ENCODE data around the gene PITX3. TPM values are rescaled to one million over a fixed set of nuclear protein-coding genes. Genes with fewer than 3 reads are reported as not detected.

PITX3 gene
- total RNA-seq, 1 experiment from 2014 or later, result 1.9 TPM

- TF ChIP-seq, protein P1, sequence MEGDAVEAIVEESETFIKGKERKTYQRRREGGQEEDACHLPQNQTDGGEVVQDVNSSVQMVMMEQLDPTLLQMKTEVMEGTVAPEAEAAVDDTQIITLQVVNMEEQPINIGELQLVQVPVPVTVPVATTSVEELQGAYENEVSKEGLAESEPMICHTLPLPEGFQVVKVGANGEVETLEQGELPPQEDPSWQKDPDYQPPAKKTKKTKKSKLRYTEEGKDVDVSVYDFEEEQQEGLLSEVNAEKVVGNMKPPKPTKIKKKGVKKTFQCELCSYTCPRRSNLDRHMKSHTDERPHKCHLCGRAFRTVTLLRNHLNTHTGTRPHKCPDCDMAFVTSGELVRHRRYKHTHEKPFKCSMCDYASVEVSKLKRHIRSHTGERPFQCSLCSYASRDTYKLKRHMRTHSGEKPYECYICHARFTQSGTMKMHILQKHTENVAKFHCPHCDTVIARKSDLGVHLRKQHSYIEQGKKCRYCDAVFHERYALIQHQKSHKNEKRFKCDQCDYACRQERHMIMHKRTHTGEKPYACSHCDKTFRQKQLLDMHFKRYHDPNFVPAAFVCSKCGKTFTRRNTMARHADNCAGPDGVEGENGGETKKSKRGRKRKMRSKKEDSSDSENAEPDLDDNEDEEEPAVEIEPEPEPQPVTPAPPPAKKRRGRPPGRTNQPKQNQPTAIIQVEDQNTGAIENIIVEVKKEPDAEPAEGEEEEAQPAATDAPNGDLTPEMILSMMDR (IDR thresholded peaks at IDR 0.05 in 2 of 3, conservative IDR thresholded peaks at IDR 0.05 in 1 of 3; ENCODE audit: borderline replicate concordance in 1 of 3, insufficient read depth in 1 of 3, low read depth in 2 of 3, low read length in 2 of 3), result no peak
- TF ChIP-seq YY1 (IDR thresholded peaks at IDR 0.05; ENCODE audit: extremely low read depth, insufficient replicate concordance, low read depth, low read length), result no peak
- no peak for TF ChIP-seq POLR2A (IDR thresholded peaks at IDR 0.05; ENCODE audit: borderline replicate concordance, extremely low read depth, insufficient read depth, insufficient read length)
- TF ChIP-seq CEBPB (IDR thresholded peaks at IDR 0.05; ENCODE audit: low read depth), result no peak
These were observed 6.4 kb upstream of the PITX3 start (continued) for GRCh38 chr10:102247734-102248133.

- peaks cover 57% of the 10 kb centered on the region for H3K79me2 ChIP-seq (ENCODE audit: insufficient read depth, low read length)
- DNase-seq (ENCODE audit: low read depth, low spot score), result no peak
- H4K20me1 ChIP-seq (ENCODE audit: insufficient read depth), result peaks cover 11% of the 10 kb centered on the region; the same call in 1 of the 2 replicates
- intact Hi-C loops (cut with micrococcal nuclease), result no loop called here
- H3K4me1 ChIP-seq (ENCODE audit: control insufficient read depth in 1 of 2, insufficient read depth in 2 of 2, low read length in 2 of 2), result peaks cover 20 to 48% of the 10 kb centered on the region in 2 experiments
- peak overlapping the region; percentile 91 for H3K4me2 ChIP-seq (ENCODE audit: low read length)
- no peak for ATAC-seq
- peak overlapping the region; percentile 91 to 95 for H3K4me3 ChIP-seq (replicated peaks in 1 of 2; ENCODE audit: low read depth in 1 of 2, low read length in 2 of 2)
- H2AFZ ChIP-seq (ENCODE audit: low read depth, low read length, poor library complexity, severe bottlenecking), result no peak overlapping the region
- H3K9ac ChIP-seq (ENCODE audit: low read length), result peak overlapping the region; percentile 72
- TF ChIP-seq ZFX (IDR thresholded peaks at IDR 0.05) (no peak), TCF7L2 (IDR thresholded peaks at IDR 0.05; ENCODE audit: borderline replicate concordance, extremely low read depth, insufficient read depth, insufficient read length) (no peak), SP1 (IDR thresholded peaks at IDR 0.05; ENCODE audit: low read depth) (no peak), CEBPB (IDR thresholded peaks at IDR 0.05; ENCODE audit: low read depth) (no peak), REST (IDR thresholded peaks at IDR 0.05; ENCODE audit: low read depth) (no peak)
- TF ChIP-seq, protein P1 (IDR thresholded peaks at IDR 0.05 in 2 of 3, conservative IDR thresholded peaks at IDR 0.05 in 1 of 3; ENCODE audit: borderline replicate concordance in 1 of 3, insufficient read depth in 1 of 3, low read depth in 2 of 3, low read length in 2 of 3), result no peak
- TF ChIP-seq, protein P2, sequence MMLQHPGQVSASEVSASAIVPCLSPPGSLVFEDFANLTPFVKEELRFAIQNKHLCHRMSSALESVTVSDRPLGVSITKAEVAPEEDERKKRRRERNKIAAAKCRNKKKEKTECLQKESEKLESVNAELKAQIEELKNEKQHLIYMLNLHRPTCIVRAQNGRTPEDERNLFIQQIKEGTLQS (IDR thresholded peaks at IDR 0.05), result no peak
- POLR2A ChIA-PET, result interaction anchor here (1.3 kb wide), 1 partner anchor 35 kb away, joined by 3 read pairs; no protein-coding TSS in a partner anchor
- no peaks in the 10 kb centered on the region for H3K9me3 ChIP-seq (ENCODE audit: control insufficient read depth in 1 of 2, insufficient read depth in 1 of 2, low read depth in 1 of 2, low read length in 2 of 2)
- BruUV-seq (replicated peaks), result TSS peak; percentile 60
- peak overlapping the region; percentile 61 for H3K27ac ChIP-seq (ENCODE audit: low read depth, low read length)
- H3K27me3 ChIP-seq (ENCODE audit: insufficient read depth, low read length), result no peaks in the 10 kb centered on the region
- RAD21 ChIA-PET (ENCODE audit: low non-redundant PET in 1 of 2, low total read pairs in 2 of 2, uncharacterized antibody in 2 of 2, unreplicated experiment in 2 of 2), result no interaction called here
- CTCF ChIA-PET, result interaction anchor here (1.4 to 6.6 kb wide), 3 partner anchors 15 to 106 kb away, joined by 7 to 34 read pairs (median 11); no protein-coding TSS in a partner anchor
- no peaks in the 10 kb centered on the region for H3K9me2 ChIP-seq (ENCODE audit: insufficient read depth)
- H3K36me3 ChIP-seq (ENCODE audit: control insufficient read depth in 1 of 2, insufficient read depth in 2 of 2, low read length in 2 of 2), result 0 out of 4 replicates have a peak, but pooled peaks cover 0 to 2% of the 10 kb centered on the region in 2 experiments
These were observed 4.9 kb upstream of the PITX3 start for GRCh38 chr10:102246261-102246660.

Measured in HCT116 (cell line).